Activated CD8-positive, alpha-beta memory T cell treated with anti-CD3 and anti-CD28 coated beads for 36 hours (primary cell): ENCODE results near the gene FAM149B1. TPM values are rescaled to one million over a fixed set of nuclear protein-coding genes. Genes with fewer than 3 reads are reported as not detected.
"Not testable (repeated sequence)": the region's sequence is repeated elsewhere in the genome, so short reads cannot be mapped to it uniquely, and the experiment has no call there.

Experiments used
- CTCF ChIA-PET: fragments of 350-600 bp; sonication (Branson Sonifier 250); formaldehyde crosslinking; loops from one replicate; lab custom pipeline; 2021; ENCODE audit warnings: antibody characterized with exemption; lab: Charles Lee
- POLR2A ChIA-PET: fragments of 350-600 bp; sonication (Branson Sonifier 250); formaldehyde crosslinking; loops from one replicate; lab custom pipeline; 2021; ENCODE audit warnings: antibody characterized with exemption; lab: Charles Lee
- total RNA-seq, 2 experiments: library from RNA; stranded (reverse); gene quantifications; one replicate each; pipeline ENCODE4 v1.2.3, GENCODE V29; 2021

Gene FAM149B1
- total RNA-seq, result 10 to 100 TPM; 11.9 to 15.1 TPM

GRCh38 chr10:73167783-73168464 is at the start of gene FAM149B1, which contains the start of gene ECD:
Gene FAM149B1, plus strand, starts transcription at chr10:73168119. Its CDS starts 221 bp downstream, at chr10:73168340.
Gene ECD, minus strand, starts transcription at chr10:73168008. Its CDS starts 4,071 bp downstream, at chr10:73163937.
- CTCF ChIA-PET, result interaction anchor here (1.4 to 4.3 kb wide), 3 partner anchors 9 to 72 kb away, joined by 4 to 18 read pairs (median 6); partner anchors contain the start of gene P4HA1
- POLR2A ChIA-PET, result interaction anchor here (2.2 to 3.2 kb wide), 2 partner anchors 72 to 79 kb away, joined by 8 to 17 read pairs; partner anchors contain the start of genes DNAJC9 and P4HA1

DNA sequence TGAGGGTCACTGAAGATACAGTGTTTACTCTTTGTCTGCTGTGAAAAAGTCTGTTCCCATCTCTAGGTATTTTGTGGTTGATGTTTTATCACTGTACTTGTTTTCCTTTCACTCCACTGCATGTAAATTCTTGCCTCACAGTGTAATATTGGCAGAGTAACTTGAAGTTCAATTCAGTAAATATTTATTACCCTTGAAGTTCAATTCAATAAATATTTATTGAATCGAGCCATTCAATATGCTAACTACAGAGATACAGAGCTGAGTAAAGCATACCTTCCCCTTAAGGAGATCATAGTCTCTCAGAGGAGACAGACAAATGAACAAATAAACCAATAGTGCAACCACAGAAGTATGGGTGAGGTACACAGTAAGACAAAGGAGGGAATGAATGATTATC is 48.5 kb upstream of the FAM149B1 start:
- POLR2A ChIA-PET, result no interaction called here
- CTCF ChIA-PET, result no interaction called here

DNA sequence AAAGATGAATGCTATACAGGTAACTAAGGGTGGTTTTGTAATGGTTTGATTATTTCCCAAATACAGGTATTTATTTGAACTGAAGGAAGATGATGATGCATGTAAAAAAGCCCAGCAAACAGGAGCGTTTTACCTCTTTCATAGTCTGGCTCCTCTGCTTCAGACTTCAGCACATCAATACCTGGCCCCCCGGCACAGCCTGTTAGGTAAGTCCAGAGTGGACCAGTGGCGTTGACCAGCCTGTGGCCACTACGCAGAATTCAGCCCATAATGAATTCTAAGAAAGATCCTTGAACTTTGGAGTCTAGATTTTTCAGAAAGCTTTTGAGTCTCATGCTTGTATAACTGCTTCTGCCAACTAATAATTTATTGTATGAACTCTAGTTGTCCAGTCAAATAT is 48.0 kb upstream of the FAM149B1 start:
- CTCF ChIA-PET, result no interaction called here

DNA sequence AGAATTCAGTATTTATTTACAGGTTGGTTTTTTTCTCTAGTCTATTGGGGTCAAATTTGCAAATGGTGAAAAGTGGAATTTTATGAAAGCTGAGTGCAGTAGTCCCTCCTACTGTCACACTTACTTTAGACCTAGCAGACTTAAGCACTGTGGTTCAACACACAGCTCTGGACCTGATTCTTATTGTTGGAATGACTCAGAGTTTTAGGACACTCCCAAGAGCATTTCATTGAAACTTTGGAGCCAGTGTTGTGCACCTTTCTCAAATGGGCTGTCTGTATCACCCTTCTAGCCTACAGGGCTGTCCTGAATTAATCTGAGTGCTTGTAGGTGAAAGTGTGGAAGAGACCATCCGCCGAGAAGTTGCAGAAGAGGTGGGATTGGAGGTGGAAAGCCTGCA is 41.6 kb upstream of the FAM149B1 start:
- CTCF ChIA-PET, result no interaction called here
- POLR2A ChIA-PET, result no interaction called here

More for the DNA sequence above, 48.0 kb upstream of the FAM149B1 start:
- POLR2A ChIA-PET, result no interaction called here

GRCh38 chr10:73131301-73131700 is 36.6 kb upstream of the FAM149B1 start:
- POLR2A ChIA-PET, result no interaction called here
- CTCF ChIA-PET, result no interaction called here

DNA sequence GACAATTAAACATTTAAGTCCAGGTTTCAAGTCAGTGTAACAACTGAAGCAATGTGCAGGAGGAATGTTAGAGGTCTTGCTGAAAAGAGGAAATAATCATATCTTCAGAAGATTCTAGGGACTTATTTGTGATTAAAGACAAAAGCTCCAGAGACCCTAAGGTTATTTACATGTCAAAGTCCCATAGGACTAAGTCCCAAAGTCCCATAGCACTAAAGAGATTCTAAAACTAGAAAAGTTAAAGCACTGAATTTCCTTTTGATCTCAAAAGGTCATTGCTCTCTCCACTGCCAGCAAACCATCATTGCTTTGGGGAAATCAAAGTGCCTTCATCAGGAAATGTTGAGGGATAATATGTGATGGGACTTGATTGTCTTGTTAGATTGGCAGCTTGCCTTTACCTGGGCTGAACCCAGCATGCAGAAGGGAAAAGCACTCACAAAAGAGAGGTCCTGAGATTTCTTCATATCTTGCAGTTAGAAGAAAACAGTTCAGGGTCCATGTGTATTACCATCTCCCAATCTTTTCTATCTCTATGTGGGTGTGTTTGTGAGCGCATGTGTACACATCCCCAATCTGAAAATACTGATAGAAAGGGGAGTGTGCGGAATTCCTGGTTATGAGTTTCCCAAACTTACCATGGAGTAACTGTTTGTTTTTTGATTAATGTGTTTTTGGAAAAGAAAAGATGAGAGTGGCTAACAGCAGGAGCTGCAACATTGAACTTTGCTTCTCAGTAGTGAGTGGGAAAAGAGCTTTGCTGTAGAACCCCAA is 35.8 kb upstream of the FAM149B1 start:
- CTCF ChIA-PET, result no interaction called here
- POLR2A ChIA-PET, result no interaction called here

GRCh38 chr10:73134727-73135126 is 33.2 kb upstream of the FAM149B1 start:
- CTCF ChIA-PET, result no interaction called here
- POLR2A ChIA-PET, result interaction anchor here (0.5 kb wide), 1 partner anchor 30 kb away, joined by 4 read pairs; no protein-coding TSS in a partner anchor

GRCh38 chr10:73136627-73137026 is 31.3 kb upstream of the FAM149B1 start:
- ChIA-PET POLR2A (no interaction called here), CTCF (no interaction called here)

- ChIA-PET CTCF (interaction anchor here (0.5 kb wide), 1 partner anchor 21 kb away, joined by 3 read pairs; no protein-coding TSS in a partner anchor), POLR2A (no interaction called here)
These were observed 28.7 kb upstream of the FAM149B1 start for GRCh38 chr10:73139251-73139650.

- CTCF ChIA-PET, result no interaction called here
- POLR2A ChIA-PET, result no interaction called here
These were observed 26.3 kb upstream of the FAM149B1 start for GRCh38 chr10:73141603-73142002.

DNA sequence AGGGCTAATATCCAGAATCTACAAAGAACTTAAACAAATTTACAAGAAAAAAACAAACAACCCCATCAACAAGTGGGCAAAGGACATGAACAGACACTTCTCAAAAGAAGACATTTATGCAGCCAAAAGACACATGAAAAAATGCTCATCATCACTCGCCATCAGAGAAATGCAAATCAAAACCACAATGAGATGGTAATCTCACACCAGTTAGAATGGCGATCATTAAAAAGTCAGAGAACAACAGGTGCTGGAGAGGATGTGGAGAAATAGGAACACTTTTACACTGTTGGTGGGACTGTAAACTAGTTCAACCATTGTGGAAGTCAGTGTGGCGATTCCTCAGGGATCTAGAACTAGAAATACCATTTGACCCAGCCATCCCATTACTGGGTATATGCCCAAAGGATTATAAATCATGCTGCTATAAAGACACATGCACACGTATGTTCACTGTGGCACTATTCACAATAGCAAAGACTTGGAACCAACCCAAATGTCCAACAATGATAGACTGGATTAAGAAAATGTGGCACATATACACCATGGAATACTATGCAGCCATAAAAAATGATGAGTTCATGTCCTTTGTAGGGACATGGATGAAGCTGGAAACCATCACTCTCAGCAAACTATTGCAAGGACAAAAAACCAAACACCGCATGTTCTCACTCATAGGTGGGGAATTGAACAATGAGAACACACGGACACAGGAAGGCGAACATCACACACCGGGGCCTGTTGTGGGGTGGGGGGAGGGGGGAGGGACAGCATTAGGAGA is 17.1 kb upstream of the FAM149B1 start:
- CTCF ChIA-PET, result not testable (repeated sequence)

GRCh38 chr10:73152009-73152408 is 15.9 kb upstream of the FAM149B1 start:
- CTCF ChIA-PET, result interaction anchor here (0.5 to 1.0 kb wide), 2 partner anchors 11 to 308 kb away, joined by 3 read pairs; no protein-coding TSS in a partner anchor
- POLR2A ChIA-PET, result no interaction called here

More for the DNA sequence above, 17.1 kb upstream of the FAM149B1 start:
- POLR2A ChIA-PET, result not testable (repeated sequence)

DNA sequence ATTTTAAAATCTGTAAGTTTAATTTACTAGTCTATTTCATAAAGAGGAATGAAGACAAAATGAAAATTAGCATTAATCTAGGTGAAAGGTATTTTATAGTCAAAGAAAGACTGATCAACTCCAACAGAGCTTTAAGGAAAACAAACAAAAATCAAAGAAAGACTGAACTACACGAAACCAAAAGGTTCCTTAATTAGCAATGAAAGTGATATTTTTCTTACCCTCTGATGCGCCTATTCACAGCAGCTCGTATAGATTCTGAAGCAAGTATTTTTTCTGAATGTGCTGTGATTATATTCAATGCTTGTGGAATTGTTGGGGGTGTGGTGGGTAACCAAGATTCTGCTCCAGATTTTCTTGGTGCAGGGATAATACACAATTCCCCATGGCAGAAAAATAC is 11.9 kb upstream of the FAM149B1 start:
- ChIA-PET CTCF (no interaction called here), POLR2A (no interaction called here)

- POLR2A ChIA-PET, result interaction anchor here (0.6 kb wide), 1 partner anchor 650 kb away, joined by 3 read pairs; no protein-coding TSS in a partner anchor
- CTCF ChIA-PET, result interaction anchor here (0.7 to 3.5 kb wide), 4 partner anchors 10 to 21 kb away, joined by 3 to 18 read pairs (median 4); partner anchors contain the start of genes ECD and FAM149B1
These were observed 8.8 kb upstream of the FAM149B1 start for GRCh38 chr10:73159038-73159648.

DNA sequence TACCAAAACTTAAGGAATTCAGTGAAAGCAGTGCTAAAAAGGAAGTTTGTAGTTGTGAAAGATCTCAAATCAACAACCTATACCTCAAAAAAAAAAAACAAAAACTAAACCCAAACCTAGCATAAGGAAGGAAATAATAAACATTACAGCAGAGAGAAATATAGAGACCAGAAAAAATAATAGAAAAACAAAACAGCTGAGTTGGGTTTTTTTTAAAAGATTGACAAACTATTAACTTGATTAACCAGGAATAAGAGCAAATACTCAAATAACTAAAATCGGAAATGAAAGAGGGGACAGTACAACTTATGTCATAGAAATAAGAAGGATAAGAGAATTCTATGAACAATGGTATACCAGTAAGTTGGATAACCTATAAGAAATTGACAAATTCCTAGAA is 6.8 kb upstream of the FAM149B1 start:
- ChIA-PET POLR2A (no interaction called here), CTCF (interaction anchor here (3.5 kb wide), 1 partner anchor 8 kb away, joined by 18 read pairs; the partner anchor contains the start of genes ECD and FAM149B1)

GRCh38 chr10:73161662-73162061 is 6.3 kb upstream of the FAM149B1 start:
- POLR2A ChIA-PET, result no interaction called here
- CTCF ChIA-PET, result no interaction called here

GRCh38 chr10:73163096-73163495 is 4.8 kb upstream of the FAM149B1 start:
- ChIA-PET CTCF (interaction anchor here (1.0 kb wide), 1 partner anchor 11 kb away, joined by 3 read pairs; no protein-coding TSS in a partner anchor), POLR2A (no interaction called here)

GRCh38 chr10:73166972-73167371 is 947 bp upstream of the FAM149B1 start:
- ChIA-PET CTCF (interaction anchor here (4.3 kb wide), 1 partner anchor 8 kb away, joined by 18 read pairs; no protein-coding TSS in a partner anchor), POLR2A (interaction anchor here (3.2 kb wide), 1 partner anchor 71 kb away, joined by 17 read pairs; the partner anchor contains the start of gene P4HA1)
